ENCODE data around the gene TMEM200A.

Gene TMEM200A

GRCh38 chr6:130379223-130379622, 13.4 kb downstream of the TMEM200A start:
- DNase-seq: no peak

DNA sequence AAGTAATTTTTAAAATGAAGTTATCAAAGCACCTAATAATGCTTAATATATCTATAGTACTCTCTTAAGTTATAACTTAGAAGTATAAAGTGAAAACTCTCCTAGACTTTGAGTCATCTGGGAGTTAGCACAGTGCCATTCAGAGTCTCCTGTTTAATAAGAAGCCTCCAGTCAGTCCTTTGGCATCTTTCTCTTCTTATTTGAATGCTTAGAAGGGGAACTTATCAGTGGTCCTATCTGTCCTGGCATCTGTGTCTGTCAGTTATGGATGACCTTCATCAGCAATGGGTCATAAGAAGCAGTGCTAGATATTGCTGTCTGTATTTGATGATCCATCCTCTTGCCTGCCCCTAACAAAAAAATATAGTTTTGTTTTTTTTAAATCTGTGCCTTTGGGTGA, 15.2 kb downstream of the TMEM200A start:
- no peak for DNase-seq

GRCh38 chr6:130381459-130382380, 15.9 kb downstream of the TMEM200A start:
- no peak for DNase-seq

DNA sequence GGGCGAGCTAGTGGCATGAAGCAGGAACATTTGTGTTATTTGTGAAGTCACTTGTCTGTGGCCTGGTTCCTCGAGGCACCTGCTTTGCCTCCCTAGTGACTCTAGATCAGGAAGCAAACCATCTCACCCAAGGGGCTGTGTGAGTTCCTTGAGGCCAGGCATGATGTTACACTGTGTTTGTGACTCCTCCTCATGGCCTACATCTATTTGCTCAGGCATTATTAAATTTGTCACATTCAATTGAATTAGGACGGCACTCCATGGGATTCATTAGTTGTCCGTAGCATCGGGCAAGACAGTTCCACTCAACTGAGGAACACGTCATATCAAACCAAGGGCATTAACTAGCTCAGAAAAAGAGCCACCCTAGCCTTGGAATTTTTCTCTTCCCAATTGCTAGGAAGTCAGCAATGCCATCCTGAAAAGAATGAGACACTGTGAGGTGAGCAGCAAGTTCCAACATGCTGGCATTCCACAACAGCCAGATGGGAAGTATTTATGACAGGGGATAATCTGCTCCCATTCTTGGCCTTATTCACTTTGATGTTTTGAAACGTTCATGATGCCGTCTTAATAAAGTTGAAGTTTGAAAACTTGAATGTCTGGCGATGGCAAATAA, 17.2 kb downstream of the TMEM200A start:
- no peak for DNase-seq

DNA sequence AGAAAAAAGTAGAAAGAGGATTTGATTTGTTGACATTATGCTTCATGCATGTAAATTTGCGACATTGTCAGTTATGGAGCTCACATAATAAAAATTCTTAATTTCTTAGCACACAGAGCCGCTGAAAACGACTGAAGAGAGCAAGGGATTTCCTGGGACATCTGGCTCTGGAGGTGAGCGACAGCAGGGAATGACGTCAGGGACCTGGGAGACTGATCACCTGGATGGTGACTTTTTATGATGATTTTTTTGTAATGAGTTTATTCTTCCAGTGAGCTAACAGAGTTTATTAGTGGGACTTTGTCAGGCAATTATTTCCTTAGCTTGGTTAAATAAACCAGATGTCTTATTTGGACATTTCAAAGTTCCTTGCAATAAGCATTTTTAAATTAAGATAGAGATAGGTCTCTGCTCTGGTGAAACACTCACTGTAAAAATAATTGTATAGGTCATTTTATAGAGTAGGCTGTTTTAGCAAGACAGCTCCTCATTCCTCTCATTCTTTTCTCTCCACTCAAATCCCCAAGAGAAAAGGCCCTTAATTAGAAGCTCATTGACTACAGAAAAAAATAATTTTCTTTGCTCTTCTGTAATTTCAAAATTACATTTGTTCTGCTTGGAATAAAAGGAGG, 19.4 kb downstream of the TMEM200A start:
- DNase-seq: no peak

GRCh38 chr6:130389142-130389541, 23.3 kb downstream of the TMEM200A start:
- DNase-seq: no peak

DNA sequence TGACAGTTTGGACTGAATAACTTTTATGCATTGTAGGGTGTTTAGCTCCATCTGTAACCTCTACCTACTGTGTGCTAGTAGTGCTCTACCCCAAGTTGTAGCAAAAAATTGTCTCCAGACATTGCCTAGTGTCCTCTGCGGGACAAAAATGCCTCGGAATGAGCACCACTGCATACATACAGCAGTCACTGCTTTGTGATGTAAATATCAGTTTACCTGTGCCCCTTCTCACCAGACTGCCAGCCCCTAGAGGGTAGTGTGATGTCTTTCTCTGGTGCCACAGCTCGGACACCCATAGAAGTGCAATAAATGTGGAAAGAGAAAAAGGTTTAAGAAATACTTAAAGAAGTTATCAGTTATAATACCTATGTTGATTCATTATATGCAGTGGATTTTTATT, 25.1 kb downstream of the TMEM200A start:
- DNase-seq: no peak

- DNase-seq: no peak
Observed at GRCh38 chr6:130393306-130393705, 27.5 kb downstream of the TMEM200A start.

DNA sequence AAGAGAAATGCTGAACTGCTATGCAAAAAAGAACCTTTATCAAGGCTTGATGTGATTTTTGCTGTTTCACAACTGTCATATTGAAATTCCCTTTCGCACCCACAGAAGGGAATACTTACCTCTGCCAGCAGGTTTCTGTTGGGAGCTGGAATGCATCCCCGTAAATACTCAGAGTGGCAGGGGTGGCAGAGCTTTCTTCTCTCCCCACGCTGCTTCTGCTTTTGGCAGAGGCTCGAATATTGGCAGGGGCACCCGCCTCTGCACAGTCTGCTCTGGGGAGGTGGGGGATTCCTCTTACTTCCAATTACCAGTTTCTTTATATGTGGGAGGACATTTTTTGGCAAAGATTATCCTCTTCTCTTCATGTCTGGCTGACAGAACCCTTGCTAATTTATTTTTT, 28.4 kb downstream of the TMEM200A start:
- no peak for DNase-seq

GRCh38 chr6:130395164-130395563, 29.3 kb downstream of the TMEM200A start:
- no peak for DNase-seq

GRCh38 chr6:130396722-130397121, 30.9 kb downstream of the TMEM200A start:
- no peak for DNase-seq

GRCh38 chr6:130405549-130405948, 39.7 kb downstream of the TMEM200A start:
- DNase-seq: no peak

- DNase-seq: no peak
Observed at GRCh38 chr6:130407032-130407431, 41.2 kb downstream of the TMEM200A start.

DNA sequence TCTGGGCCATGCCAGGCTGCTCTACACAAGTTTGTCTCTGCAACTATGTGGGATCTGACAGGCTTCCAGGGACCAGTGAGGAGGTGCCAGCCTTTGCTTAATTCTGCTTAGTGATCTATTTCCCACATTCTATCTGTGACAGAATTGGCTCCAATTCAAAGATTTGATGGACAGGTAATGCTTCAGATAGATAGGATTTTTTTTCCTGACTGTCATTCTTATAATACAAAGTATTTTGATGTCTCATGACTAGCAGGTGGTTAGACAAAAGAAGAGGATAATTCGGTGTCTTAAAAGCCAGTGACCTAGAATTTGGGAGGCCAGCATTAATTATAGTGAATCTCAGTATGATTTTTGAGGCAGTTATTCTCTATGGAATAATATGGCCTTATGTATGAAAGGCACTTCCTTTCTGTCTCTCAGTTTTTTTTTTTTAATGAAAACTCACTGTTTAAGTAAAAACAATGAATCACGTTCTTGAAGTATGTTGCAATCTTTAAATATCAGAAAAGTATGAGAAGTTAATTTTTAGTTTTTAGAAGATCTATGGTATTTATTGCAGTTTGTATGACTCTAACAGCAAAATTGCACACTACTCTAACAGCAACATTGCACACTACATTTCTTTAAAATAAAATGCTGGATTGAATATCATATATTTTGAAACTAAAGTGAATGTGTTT, 43.7 kb downstream of the TMEM200A start:
- DNase-seq: no peak

DNA sequence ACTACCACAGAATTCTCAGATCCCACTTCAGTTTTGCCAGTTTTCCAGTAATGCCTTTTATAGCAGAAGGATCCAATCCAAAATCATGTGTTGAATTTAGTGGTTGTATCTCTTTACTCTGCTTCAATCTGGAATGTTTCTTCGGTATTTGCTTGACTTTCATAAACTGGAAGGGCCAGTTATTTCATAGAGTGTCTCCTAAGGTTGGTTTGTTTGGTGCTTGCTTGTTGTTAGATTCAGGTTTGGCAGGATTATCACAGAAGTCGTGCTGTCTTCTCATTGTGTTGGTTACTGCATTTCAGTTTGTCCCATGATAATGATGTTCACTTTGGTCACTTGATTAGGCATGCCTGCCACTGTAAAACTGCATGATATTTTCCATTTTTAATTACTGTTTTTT, 45.7 kb downstream of the TMEM200A start:
- no peak for DNase-seq

DNA sequence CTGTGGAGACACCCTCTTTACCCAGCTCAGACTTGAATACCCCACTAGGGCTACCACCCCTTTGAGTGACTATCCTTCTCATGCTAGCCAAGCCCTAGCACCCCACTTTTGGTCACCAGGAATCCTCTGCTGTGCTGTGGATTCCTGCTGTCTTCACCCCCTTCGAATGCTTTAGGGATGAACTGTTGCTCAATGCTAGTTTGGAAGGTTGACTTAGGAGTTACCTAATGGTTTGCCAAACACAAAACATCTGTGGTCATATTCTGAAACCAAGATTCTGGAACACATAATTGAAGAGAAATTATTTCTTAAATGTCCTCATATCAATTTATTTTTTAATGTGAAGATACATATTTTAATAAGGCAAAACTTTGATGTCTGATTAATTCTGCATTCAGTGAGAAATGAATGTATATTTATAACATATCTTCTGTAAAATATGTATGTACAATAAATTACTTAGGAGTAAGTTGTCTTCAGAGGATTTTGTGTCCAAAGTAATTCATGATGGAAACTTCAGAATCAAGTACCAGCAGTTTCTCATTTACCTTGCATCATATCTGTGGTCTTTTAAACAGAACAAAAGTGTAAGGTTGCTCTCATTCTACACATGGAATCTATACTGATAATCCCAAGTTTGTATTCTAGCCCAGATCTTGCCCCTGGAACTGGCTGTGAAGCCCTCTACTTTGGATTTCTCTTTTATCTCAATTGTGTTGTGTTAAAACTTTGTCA, 46.9 kb downstream of the TMEM200A start:
- no peak for DNase-seq

DNA sequence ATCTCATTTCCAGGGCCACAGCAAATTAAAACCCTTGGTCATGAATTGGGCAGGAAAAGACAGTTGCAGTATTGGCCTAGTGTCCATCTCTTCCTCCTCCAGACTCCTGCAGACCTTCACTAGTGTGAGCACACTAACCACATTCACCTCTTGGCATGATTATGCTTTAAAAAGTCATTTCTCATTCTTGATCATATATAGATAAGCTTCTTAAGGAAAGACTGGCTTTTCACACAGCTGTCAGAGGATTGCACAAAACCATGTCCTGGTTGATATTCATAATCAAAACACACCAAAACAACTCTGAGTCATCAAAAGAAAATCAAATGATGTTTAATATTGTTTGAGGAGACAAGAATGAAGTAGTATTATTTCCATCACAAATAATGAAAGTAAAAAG, 52.1 kb downstream of the TMEM200A start:
- no peak for DNase-seq

GRCh38 chr6:130420911-130421310, 55.1 kb downstream of the TMEM200A start:
- DNase-seq: no peak

GRCh38 chr6:130421585-130421984, 55.8 kb downstream of the TMEM200A start:
- DNase-seq: no peak

- no peak for DNase-seq
Observed at GRCh38 chr6:130423044-130423443, 57.2 kb downstream of the TMEM200A start.

- DNase-seq: no peak
Observed at GRCh38 chr6:130424710-130425109, 58.9 kb downstream of the TMEM200A start.

- DNase-seq: no peak
Observed at GRCh38 chr6:130425537-130425936, 59.7 kb downstream of the TMEM200A start.

Data from NCI-H1417 treated with DMSO at 0.1 percent for 48 hours (cell line).